ENCODE measurements around the gene CFB.

- TF ChIP-seq CUX1 (CRISPR knock-in tag; IDR thresholded peaks at IDR 0.05), result peak; percentile 84; the same call in 1 of the 2 replicates
- TF ChIP-seq NR2C2 (CRISPR knock-in tag; IDR thresholded peaks at IDR 0.05), result no peak
- TF ChIP-seq NR2C2 (tag; IDR thresholded peaks at IDR 0.05), result no peak
Measured at GRCh38 chr6:31971279-31971992, 25.5 kb downstream of the CFB start.
